HL-60 (cell line): ENCODE results near the gene GNB4.

Source experiments
- DNase-seq, 2 experiments: peaks; one replicate each; pipeline ENCODE4 v3.0.0-alpha.2; 2010 to 2020; ENCODE audit warnings: low read depth in 1 of 2, low spot score in 1 of 2
- H3K27ac ChIP-seq: fragments of 250-450 bp; sonication (Bioruptor Pico); replicated peaks from 2 replicates; pipeline ENCODE4 v1.5.1; 2020; ENCODE audit warnings: mild to moderate bottlenecking, moderate library complexity
- H3K27me3 ChIP-seq: fragments of 250-450 bp; sonication (Bioruptor Pico); 2 replicates; pipeline ENCODE4 v1.5.1; 2021; ENCODE audit warnings: mild to moderate bottlenecking, moderate library complexity; ENCODE audit not compliant: insufficient read depth, poor library complexity, severe bottlenecking
- H3K4me3 ChIP-seq: replicated peaks from 2 replicates; pipeline ENCODE4 v1.5.1; 2011; ENCODE audit warnings: mild to moderate bottlenecking, control low read depth, low read length; ENCODE audit not compliant: insufficient read depth
- GABPA ChIP-seq: IDR thresholded peaks from 2 replicates; pipeline ENCODE4 v1.6.1; 2012; ENCODE audit warnings: low read depth
- POLR2AphosphoS5 ChIP-seq: IDR thresholded peaks from 2 replicates; pipeline ENCODE4 v1.6.1; 2012; ENCODE audit warnings: low read depth
- SPI1 ChIP-seq: IDR thresholded peaks from 2 replicates; pipeline ENCODE4 v1.6.1; 2012; ENCODE audit warnings: low read depth, mild to moderate bottlenecking, borderline replicate concordance
- TF ChIP-seq, protein P1 (sequence below): IDR thresholded peaks from one replicate; pipeline ENCODE4 v1.5.1; 2011; ENCODE audit warnings: low read length, control low read depth, inconsistent platforms; ENCODE audit not compliant: insufficient read depth
- TF ChIP-seq, protein P2 (sequence below): IDR thresholded peaks from 2 replicates; pipeline ENCODE4 v1.6.1; 2012; ENCODE audit warnings: low read depth; ENCODE audit not compliant: insufficient replicate concordance

GNB4 gene

DNA sequence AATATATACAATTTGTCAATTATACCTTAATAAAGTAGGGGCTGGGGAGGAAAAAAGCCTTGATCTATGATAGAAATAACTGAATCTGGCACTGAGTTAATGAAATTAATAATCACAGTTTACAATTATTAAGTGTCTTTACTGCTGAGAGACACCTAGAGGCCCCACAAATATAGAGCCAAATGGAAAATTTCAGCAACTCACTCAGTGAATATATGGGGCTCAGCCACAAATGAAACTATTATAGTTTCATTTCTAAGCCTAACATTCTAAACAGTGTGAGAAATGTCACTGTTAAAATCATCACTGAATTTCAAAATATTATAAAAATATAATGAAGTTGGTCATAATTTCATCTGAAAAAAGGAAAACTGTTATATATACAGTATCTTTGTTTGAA, 40.3 kb downstream of the GNB4 start:
- TF ChIP-seq GABPA, result no peak
- TF ChIP-seq POLR2AphosphoS5, result no peak
- TF ChIP-seq, protein P1, sequence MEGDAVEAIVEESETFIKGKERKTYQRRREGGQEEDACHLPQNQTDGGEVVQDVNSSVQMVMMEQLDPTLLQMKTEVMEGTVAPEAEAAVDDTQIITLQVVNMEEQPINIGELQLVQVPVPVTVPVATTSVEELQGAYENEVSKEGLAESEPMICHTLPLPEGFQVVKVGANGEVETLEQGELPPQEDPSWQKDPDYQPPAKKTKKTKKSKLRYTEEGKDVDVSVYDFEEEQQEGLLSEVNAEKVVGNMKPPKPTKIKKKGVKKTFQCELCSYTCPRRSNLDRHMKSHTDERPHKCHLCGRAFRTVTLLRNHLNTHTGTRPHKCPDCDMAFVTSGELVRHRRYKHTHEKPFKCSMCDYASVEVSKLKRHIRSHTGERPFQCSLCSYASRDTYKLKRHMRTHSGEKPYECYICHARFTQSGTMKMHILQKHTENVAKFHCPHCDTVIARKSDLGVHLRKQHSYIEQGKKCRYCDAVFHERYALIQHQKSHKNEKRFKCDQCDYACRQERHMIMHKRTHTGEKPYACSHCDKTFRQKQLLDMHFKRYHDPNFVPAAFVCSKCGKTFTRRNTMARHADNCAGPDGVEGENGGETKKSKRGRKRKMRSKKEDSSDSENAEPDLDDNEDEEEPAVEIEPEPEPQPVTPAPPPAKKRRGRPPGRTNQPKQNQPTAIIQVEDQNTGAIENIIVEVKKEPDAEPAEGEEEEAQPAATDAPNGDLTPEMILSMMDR, result no peak
- TF ChIP-seq, protein P2, sequence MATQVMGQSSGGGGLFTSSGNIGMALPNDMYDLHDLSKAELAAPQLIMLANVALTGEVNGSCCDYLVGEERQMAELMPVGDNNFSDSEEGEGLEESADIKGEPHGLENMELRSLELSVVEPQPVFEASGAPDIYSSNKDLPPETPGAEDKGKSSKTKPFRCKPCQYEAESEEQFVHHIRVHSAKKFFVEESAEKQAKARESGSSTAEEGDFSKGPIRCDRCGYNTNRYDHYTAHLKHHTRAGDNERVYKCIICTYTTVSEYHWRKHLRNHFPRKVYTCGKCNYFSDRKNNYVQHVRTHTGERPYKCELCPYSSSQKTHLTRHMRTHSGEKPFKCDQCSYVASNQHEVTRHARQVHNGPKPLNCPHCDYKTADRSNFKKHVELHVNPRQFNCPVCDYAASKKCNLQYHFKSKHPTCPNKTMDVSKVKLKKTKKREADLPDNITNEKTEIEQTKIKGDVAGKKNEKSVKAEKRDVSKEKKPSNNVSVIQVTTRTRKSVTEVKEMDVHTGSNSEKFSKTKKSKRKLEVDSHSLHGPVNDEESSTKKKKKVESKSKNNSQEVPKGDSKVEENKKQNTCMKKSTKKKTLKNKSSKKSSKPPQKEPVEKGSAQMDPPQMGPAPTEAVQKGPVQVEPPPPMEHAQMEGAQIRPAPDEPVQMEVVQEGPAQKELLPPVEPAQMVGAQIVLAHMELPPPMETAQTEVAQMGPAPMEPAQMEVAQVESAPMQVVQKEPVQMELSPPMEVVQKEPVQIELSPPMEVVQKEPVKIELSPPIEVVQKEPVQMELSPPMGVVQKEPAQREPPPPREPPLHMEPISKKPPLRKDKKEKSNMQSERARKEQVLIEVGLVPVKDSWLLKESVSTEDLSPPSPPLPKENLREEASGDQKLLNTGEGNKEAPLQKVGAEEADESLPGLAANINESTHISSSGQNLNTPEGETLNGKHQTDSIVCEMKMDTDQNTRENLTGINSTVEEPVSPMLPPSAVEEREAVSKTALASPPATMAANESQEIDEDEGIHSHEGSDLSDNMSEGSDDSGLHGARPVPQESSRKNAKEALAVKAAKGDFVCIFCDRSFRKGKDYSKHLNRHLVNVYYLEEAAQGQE, result no peak
- TF ChIP-seq SPI1, result no peak
- H3K27ac ChIP-seq, result no peak overlapping the region
- DNase-seq, result no peak
- no peak overlapping the region for H3K4me3 ChIP-seq
- H3K27me3 ChIP-seq, result no peaks in the 10 kb centered on the region

DNA sequence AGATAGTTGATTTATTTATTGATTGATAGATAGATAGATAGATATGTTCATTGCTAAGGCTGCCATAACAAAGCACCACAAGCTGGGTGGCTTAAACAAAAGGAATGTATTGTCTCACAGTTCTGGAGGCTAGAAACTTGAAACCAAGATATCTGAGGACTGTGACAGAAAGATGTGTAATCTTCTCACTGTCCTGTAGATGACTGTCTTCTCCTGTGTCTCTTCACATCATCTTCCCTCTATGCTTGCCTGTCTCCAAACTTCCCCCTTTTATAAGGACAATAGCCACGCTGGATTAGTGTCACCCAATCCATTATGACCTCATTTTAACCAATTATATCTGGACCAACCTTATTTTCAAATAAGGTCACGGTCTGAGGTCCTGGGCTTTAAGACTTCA, 40.9 kb downstream of the GNB4 start:
- Histone ChIP-seq H3K27me3 (no peaks in the 10 kb centered on the region), H3K4me3 (no peak overlapping the region), H3K27ac (no peak overlapping the region)
- TF ChIP-seq SPI1 (no peak), GABPA (no peak), POLR2AphosphoS5 (no peak)
- TF ChIP-seq, protein P2, result no peak
- TF ChIP-seq, protein P1, result no peak
- no peak for DNase-seq

DNA sequence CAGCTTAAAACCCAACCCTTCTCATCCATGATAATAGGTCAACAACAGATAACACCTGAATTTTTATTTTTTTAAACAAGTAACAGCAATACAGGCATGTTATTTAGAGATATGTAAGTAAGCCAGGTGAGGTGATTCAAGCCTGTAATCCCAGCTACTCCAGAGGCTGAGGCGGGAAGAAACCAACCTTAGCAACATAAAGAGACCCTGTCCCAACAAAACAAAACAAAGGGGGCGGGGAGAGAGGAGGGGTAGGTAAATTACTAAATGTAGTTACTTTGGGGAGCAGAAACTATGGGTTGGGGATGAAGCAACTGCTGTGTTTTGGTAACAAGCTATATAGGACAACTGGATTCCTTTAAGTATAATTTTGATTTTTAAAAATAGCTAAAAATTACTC, 47.0 kb downstream of the GNB4 start:
- TF ChIP-seq GABPA (no peak), SPI1 (no peak)

DNA sequence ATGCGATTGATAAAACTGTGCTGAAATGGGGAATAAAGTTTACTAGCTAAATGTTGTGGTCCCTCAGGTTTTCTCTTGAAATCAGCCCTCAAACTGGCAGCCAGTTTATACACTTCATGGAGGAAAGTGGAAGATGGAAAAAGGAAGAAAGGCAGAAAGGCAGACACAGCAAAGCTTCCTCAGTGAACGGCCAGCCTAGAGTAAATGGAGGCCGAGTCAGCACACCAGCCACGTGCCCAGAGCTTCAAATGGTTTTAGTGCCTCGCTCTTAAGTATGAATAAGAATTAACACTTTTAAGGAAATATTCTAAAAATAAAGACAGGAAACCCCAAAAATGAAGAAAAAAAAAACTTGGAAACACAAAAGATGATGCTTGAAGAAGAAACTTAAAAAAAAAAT, 48.3 kb downstream of the GNB4 start:
- H3K27me3 ChIP-seq, result no peaks in the 10 kb centered on the region
- H3K27ac ChIP-seq, result no peak overlapping the region
- no peak for DNase-seq
- no peak overlapping the region for H3K4me3 ChIP-seq
- TF ChIP-seq, protein P2, result no peak
- TF ChIP-seq POLR2AphosphoS5 (no peak), SPI1 (no peak), GABPA (no peak)
- TF ChIP-seq, protein P1, result no peak

More for the DNA sequence above, 47.0 kb downstream of the GNB4 start:
- Histone ChIP-seq H3K4me3 (no peak overlapping the region), H3K27ac (no peak overlapping the region), H3K27me3 (no peaks in the 10 kb centered on the region)
- no peak for DNase-seq
